MM.1S (cell line): Measurements from ENCODE around the gene CLEC2L.

Source experiments
- DNase-seq: peaks from one replicate; pipeline ENCODE4 v3.0.0-alpha.2; 2015
- H2AFZ ChIP-seq: fragments of 300-600 bp; sonication (generic); 2 replicates; pipeline ENCODE4 v1.6.0; 2016; ENCODE audit warnings: antibody characterized with exemption, low read length
- H3F3A ChIP-seq: fragments of 300-600 bp; sonication (generic); 2 replicates; pipeline ENCODE4 v1.6.1; 2016; ENCODE audit warnings: mild to moderate bottlenecking, antibody characterized with exemption, low read length, moderate library complexity, mixed read lengths; ENCODE audit not compliant: insufficient read depth
- H3K27ac ChIP-seq: fragments of 300-600 bp; sonication (generic); 2 replicates; pipeline ENCODE4 v1.5.1; 2016; ENCODE audit warnings: mild to moderate bottlenecking, low read length
- H3K27me3 ChIP-seq: fragments of 300-600 bp; sonication (generic); replicated peaks from 2 replicates; pipeline ENCODE4 v1.6.0; 2016; ENCODE audit warnings: low read length; ENCODE audit not compliant: insufficient read depth
- H3K36me3 ChIP-seq: fragments of 300-600 bp; sonication (generic); replicated peaks from 2 replicates; pipeline ENCODE4 v1.6.1; 2016; ENCODE audit warnings: mild to moderate bottlenecking, low read length, mixed read lengths; ENCODE audit not compliant: insufficient read depth
- H3K4me1 ChIP-seq: fragments of 300-600 bp; sonication (generic); 2 replicates; pipeline ENCODE4 v1.6.1; 2016; ENCODE audit warnings: low read length, mixed read lengths
- H3K4me2 ChIP-seq: fragments of 300-600 bp; sonication (generic); 2 replicates; pipeline ENCODE4 v1.6.0; 2016; ENCODE audit warnings: low read depth, low read length
- H3K4me3 ChIP-seq: fragments of 300-600 bp; sonication (generic); 2 replicates; pipeline ENCODE4 v1.5.1; 2016; ENCODE audit warnings: low read length, mixed read lengths
- H3K79me2 ChIP-seq: fragments of 300-600 bp; sonication (generic); 2 replicates; pipeline ENCODE4 v1.6.1; 2016; ENCODE audit warnings: mixed run types, low read length, mixed read lengths
- H3K9ac ChIP-seq: fragments of 300-600 bp; sonication (generic); 2 replicates; pipeline ENCODE4 v1.6.1; 2016; ENCODE audit warnings: low read length, mixed read lengths
- H3K9me2 ChIP-seq: fragments of 300-600 bp; sonication (generic); replicated peaks from 2 replicates; pipeline ENCODE4 v1.6.1; 2016; ENCODE audit warnings: mild to moderate bottlenecking, low read length, mixed read lengths; ENCODE audit not compliant: insufficient read depth
- H3K9me3 ChIP-seq: fragments of 300-600 bp; sonication (generic); replicated peaks from 2 replicates; pipeline ENCODE4 v1.6.1; 2016; ENCODE audit warnings: mild to moderate bottlenecking, low read length, mixed read lengths; ENCODE audit not compliant: insufficient read depth
- H4K20me1 ChIP-seq: fragments of 300-600 bp; sonication (generic); 2 replicates; pipeline ENCODE4 v1.6.1; 2016; ENCODE audit warnings: mild to moderate bottlenecking, low read length, moderate library complexity, mixed read lengths; ENCODE audit not compliant: insufficient read depth
- CTCF ChIP-seq: fragments of 300-600 bp; sonication (generic); IDR thresholded peaks from 2 replicates; pipeline ENCODE4 v1.5.1; 2016; ENCODE audit warnings: antibody characterized with exemption, low read length, mixed read lengths
- EZH2 ChIP-seq: fragments of 300-600 bp; sonication (generic); optimal IDR thresholded peaks from 2 replicates; pipeline ENCODE3; 2017; ENCODE audit warnings: low read depth, mild to moderate bottlenecking, antibody characterized with exemption, low read length, mixed read lengths
- EZH2phosphoT487 ChIP-seq: fragments of 300-600 bp; sonication (generic); IDR thresholded peaks from 2 replicates; pipeline ENCODE4 v1.6.1; 2018; ENCODE audit warnings: antibody characterized with exemption, low read length

Gene CLEC2L

GRCh38 chr7:139588632-139589031 lies 65.1 kb downstream of the CLEC2L start:
- no peak for DNase-seq
- Histone ChIP-seq H3K27ac (no peak overlapping the region), H3K9me2 (no peaks in the 10 kb centered on the region), H3K9ac (no peak overlapping the region), H3K4me2 (no peak overlapping the region), H3K27me3 (no peaks in the 10 kb centered on the region), H3K4me3 (no peak overlapping the region), H3K36me3 (0 out of 2 replicates have a peak, but pooled peaks cover 2% of the 10 kb centered on the region), H4K20me1 (no peaks in the 10 kb centered on the region), H3K4me1 (no peaks in the 10 kb centered on the region), H3F3A (no peaks in the 10 kb centered on the region), H3K79me2 (no peaks in the 10 kb centered on the region), H3K9me3 (no peaks in the 10 kb centered on the region), H2AFZ (no peak overlapping the region)
- TF ChIP-seq EZH2: no peak
- TF ChIP-seq CTCF: no peak
- no peak for TF ChIP-seq EZH2phosphoT487

GRCh38 chr7:139589474-139589873 lies 66.0 kb downstream of the CLEC2L start:
- H3K79me2 ChIP-seq: no peaks in the 10 kb centered on the region
- H3K4me1 ChIP-seq: no peaks in the 10 kb centered on the region
- H3K27me3 ChIP-seq: no peaks in the 10 kb centered on the region
- no peak overlapping the region for H3K4me3 ChIP-seq
- no peak for DNase-seq
- H3K36me3 ChIP-seq: 0 out of 2 replicates have a peak, but pooled peaks cover 2% of the 10 kb centered on the region
- H3K9me2 ChIP-seq: no peaks in the 10 kb centered on the region
- H3K4me2 ChIP-seq: no peak overlapping the region
- no peaks in the 10 kb centered on the region for H3K9me3 ChIP-seq
- H4K20me1 ChIP-seq: no peaks in the 10 kb centered on the region
- no peak overlapping the region for H3K27ac ChIP-seq
- no peak overlapping the region for H2AFZ ChIP-seq
- H3F3A ChIP-seq: no peaks in the 10 kb centered on the region
- no peak overlapping the region for H3K9ac ChIP-seq
- TF ChIP-seq EZH2: no peak
- no peak for TF ChIP-seq EZH2phosphoT487
- no peak for TF ChIP-seq CTCF

GRCh38 chr7:139591550-139592195 lies 68.2 kb downstream of the CLEC2L start:
- H3K79me2 ChIP-seq: no peaks in the 10 kb centered on the region
- no peak overlapping the region for H3K4me2 ChIP-seq
- H3F3A ChIP-seq: no peaks in the 10 kb centered on the region
- no peaks in the 10 kb centered on the region for H3K9me3 ChIP-seq
- no peak overlapping the region for H3K4me3 ChIP-seq
- no peaks in the 10 kb centered on the region for H3K36me3 ChIP-seq
- no peak overlapping the region for H3K27ac ChIP-seq
- H3K9ac ChIP-seq: no peak overlapping the region
- no peaks in the 10 kb centered on the region for H3K9me2 ChIP-seq
- H3K4me1 ChIP-seq: no peaks in the 10 kb centered on the region
- H3K27me3 ChIP-seq: no peaks in the 10 kb centered on the region
- no peak for DNase-seq
- no peak for TF ChIP-seq EZH2
- no peak for TF ChIP-seq CTCF
- no peak for TF ChIP-seq EZH2phosphoT487
- no peaks in the 10 kb centered on the region for H4K20me1 ChIP-seq
- no peak overlapping the region for H2AFZ ChIP-seq
